ENCODE results near the gene SYTL3.

DNA sequence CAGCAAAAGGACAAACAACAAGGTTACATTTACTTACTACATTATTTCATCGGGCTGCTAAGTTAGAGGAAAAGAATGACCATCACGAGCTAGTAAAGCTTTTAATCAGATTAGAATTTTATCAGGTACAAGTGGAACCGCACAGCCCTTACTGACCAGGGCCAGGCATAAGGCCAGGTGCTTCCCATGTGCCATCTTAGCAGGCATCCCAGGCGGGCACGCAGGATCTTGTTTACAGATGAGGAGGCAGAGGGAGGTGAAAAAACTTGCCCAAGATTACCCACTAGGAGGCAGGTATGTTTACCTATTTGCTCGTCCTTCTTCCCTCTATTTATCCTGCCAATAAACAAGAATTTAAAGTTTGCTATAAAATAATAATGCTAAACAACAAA lies 158.6 kb downstream of the SYTL3 start:
- TF ChIP-seq POLR2A (IDR thresholded peaks at IDR 0.05; ENCODE audit: low read depth, low read length) (no peak; the same call in 1 of the 2 replicates), TAF1 (IDR thresholded peaks at IDR 0.05; ENCODE audit: low read depth, low read length) (no peak), POLR2AphosphoS5 (IDR thresholded peaks at IDR 0.05; ENCODE audit: low read depth, low read length) (no peak)
